ENCODE results near the gene JADE1. TPM values are rescaled to one million over a fixed set of nuclear protein-coding genes. Genes with fewer than 3 reads are reported as not detected.

JADE1 gene
- total RNA-seq, 3 donors from 2014 or later = 51.2 to 86.7 (median 62.6) TPM

DNA sequence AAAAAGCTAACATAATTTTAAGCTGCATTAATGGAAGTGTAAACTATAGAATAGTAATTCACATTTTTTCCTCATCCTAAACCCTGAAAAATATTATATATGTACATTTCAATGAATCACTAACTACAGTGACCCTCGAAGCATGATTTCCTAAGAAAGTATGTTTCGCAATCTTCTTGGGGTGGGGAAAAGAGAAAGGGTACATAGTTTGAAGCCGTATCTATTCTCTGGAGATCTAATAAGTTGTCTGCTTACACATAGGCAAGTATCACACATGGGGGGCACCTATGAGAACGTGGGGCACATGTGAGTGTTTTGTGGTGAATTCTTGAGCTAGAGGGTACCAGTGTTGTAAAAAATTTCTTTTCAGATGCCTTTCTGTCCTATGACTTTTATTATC lies 71.2 kb downstream of the JADE1 start:
- TF ChIP-seq POLR2AphosphoS5 (IDR thresholded peaks at IDR 0.05) = no peak

GRCh38 chr4:128904821-128905220 lies 95.3 kb downstream of the JADE1 start:
- Histone ChIP-seq H3K9me3 (no peaks in the 10 kb centered on the region), H3K4me3 (no peak overlapping the region), H3K4me1 (no peaks in the 10 kb centered on the region), H3K27ac (no peak overlapping the region), H3K36me3 (no peaks in the 10 kb centered on the region), H3K27me3 (no peaks in the 10 kb centered on the region)
- intact Hi-C loops (cut with DNase I; ENCODE audit: low total_unique reads) = no loop called here
- TF ChIP-seq POLR2AphosphoS5 (IDR thresholded peaks at IDR 0.05) (no peak), CTCF (IDR thresholded peaks at IDR 0.05) (no peak), POLR2A (IDR thresholded peaks at IDR 0.05) (no peak)
- DNase-seq (ENCODE audit: low spot score in 2 of 2) = no peak

More for the DNA sequence above, 71.2 kb downstream of the JADE1 start:
- Histone ChIP-seq H3K27me3 (no peaks in the 10 kb centered on the region), H3K36me3 (no peaks in the 10 kb centered on the region), H3K4me3 (no peak overlapping the region), H3K27ac (no peak overlapping the region), H3K4me1 (no peaks in the 10 kb centered on the region), H3K9me3 (no peaks in the 10 kb centered on the region)
- intact Hi-C loops (cut with DNase I; ENCODE audit: low total_unique reads) = no loop called here
- DNase-seq (ENCODE audit: low spot score in 2 of 2) = no peak

DNA sequence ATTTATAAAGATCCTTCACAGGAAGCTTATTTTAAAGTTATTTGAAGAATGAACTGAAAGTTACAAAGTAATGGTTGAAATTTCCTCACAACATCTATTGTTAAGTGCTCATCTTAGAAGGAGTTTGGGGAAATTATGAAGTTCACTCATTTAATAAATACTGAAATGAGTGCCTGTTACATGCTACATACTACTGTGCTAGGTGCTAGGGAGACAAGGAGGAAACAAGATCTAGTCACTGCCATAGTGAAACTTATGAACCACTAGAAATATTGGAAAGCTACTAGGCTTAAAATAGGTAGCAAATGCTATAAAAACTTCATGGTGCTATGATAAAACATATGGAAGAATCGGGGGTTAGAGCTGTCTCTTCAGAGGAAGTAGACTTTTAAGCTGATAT lies 97.1 kb downstream of the JADE1 start:
- H3K9me3 ChIP-seq = no peaks in the 10 kb centered on the region
- no peaks in the 10 kb centered on the region for H3K27me3 ChIP-seq
- no peak overlapping the region for H3K27ac ChIP-seq
- DNase-seq (ENCODE audit: low spot score in 2 of 2) = no peak
- TF ChIP-seq CTCF (IDR thresholded peaks at IDR 0.05) = no peak
- no peak for TF ChIP-seq POLR2AphosphoS5 (IDR thresholded peaks at IDR 0.05)
- no peak for TF ChIP-seq POLR2A (IDR thresholded peaks at IDR 0.05)
- no peak overlapping the region for H3K4me3 ChIP-seq
- H3K36me3 ChIP-seq = no peaks in the 10 kb centered on the region
- intact Hi-C loops (cut with DNase I; ENCODE audit: low total_unique reads) = no loop called here
- H3K4me1 ChIP-seq = no peaks in the 10 kb centered on the region

- no peaks in the 10 kb centered on the region for H3K27me3 ChIP-seq
- TF ChIP-seq POLR2AphosphoS5 (IDR thresholded peaks at IDR 0.05) (no peak), CTCF (IDR thresholded peaks at IDR 0.05) (no peak), POLR2A (IDR thresholded peaks at IDR 0.05) (no peak)
- no peaks in the 10 kb centered on the region for H3K36me3 ChIP-seq
- DNase-seq (ENCODE audit: low spot score in 2 of 2) = no peak
- intact Hi-C loops (cut with DNase I; ENCODE audit: low total_unique reads) = no loop called here
- H3K9me3 ChIP-seq = no peaks in the 10 kb centered on the region
- no peaks in the 10 kb centered on the region for H3K4me1 ChIP-seq
- H3K4me3 ChIP-seq = no peak overlapping the region
- no peak overlapping the region for H3K27ac ChIP-seq
Measured at GRCh38 chr4:128907981-128908380, 98.5 kb downstream of the JADE1 start.

DNA sequence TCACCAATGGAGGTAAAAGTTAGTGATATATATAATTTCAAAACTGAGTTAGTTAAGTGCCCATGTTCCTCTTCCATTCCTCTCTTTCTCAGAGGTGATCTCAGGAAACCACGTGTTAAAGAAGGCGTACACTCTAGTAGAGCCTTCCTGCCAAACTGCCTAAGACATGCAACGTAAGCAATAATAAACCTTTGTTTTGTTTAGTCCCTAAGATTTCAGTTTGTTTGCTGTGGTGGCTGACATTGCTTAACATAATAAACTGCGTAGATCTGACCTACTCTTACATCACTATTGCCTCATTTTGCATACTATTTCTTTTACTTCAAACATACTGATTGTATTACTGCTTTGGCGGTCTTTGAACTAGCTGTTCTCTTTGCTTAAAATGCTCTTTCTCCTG lies 99.2 kb downstream of the JADE1 start:
- intact Hi-C loops (cut with DNase I; ENCODE audit: low total_unique reads) = no loop called here
- H3K27me3 ChIP-seq = no peaks in the 10 kb centered on the region
- no peaks in the 10 kb centered on the region for H3K36me3 ChIP-seq
- TF ChIP-seq CTCF (IDR thresholded peaks at IDR 0.05) = no peak
- no peak for TF ChIP-seq POLR2A (IDR thresholded peaks at IDR 0.05)
- TF ChIP-seq POLR2AphosphoS5 (IDR thresholded peaks at IDR 0.05) = no peak
- no peak for DNase-seq (ENCODE audit: low spot score in 2 of 2)
- no peak overlapping the region for H3K27ac ChIP-seq
- no peaks in the 10 kb centered on the region for H3K4me1 ChIP-seq
- no peaks in the 10 kb centered on the region for H3K9me3 ChIP-seq
- H3K4me3 ChIP-seq = no peak overlapping the region

GRCh38 chr4:128913228-128913627 lies 103.7 kb downstream of the JADE1 start:
- H3K36me3 ChIP-seq = no peaks in the 10 kb centered on the region
- H3K27me3 ChIP-seq = no peaks in the 10 kb centered on the region
- H3K27ac ChIP-seq = no peak overlapping the region
- no peaks in the 10 kb centered on the region for H3K4me1 ChIP-seq
- no peak overlapping the region for H3K4me3 ChIP-seq
- intact Hi-C loops (cut with DNase I; ENCODE audit: low total_unique reads) = no loop called here
- H3K9me3 ChIP-seq = no peaks in the 10 kb centered on the region
- TF ChIP-seq CTCF (IDR thresholded peaks at IDR 0.05) (no peak), POLR2AphosphoS5 (IDR thresholded peaks at IDR 0.05) (no peak), POLR2A (IDR thresholded peaks at IDR 0.05) (no peak)
- no peak for DNase-seq (ENCODE audit: low spot score in 2 of 2)
